C1 segment of cervical spinal cord (tissue), 14 donors: Measurements from ENCODE around the gene RIGI.
"Not testable (repeated sequence)": the region's sequence is repeated elsewhere in the genome, so short reads cannot be mapped to it uniquely, and the experiment has no call there.

Experiments
- DNase-seq, 14 donors: peaks; one replicate each; lab custom pipeline; 2025; lab: John Stamatoyannopoulos, UW

The RIGI gene

DNA sequence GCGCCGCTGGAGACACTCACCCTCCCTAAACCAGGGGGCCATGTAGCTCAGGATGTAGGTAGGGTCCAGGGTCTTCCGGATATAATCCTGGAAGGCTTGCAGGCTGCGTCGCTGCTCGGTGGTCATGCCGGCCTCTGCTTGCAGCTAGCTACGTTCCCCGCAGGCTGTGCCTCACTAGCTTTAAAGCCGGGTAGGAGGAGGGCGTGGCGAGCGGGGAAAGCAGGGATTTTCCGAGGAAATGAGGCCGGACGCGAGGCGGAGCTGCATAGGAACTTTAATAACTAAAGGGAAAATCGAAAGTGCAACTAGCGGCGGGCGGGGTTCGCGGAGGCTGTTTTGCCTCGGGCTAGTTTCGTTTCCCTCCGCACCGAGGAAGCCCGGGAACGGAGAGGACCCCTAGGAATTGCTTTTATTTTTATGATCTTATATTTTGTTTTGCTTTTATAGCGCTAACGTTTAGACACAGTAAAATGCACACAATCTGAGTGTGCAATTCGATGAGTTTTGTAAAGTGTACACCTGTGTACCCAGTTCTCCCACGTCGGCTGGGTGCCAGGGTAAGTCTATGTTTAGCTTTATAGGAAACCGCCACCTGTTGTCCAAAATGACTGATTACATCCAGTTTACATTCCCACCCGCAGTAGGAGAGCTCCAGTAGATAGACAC lies at the start of gene RIGI:
Gene RIGI (minus strand): TSS at position 156 of the 666 bp plus-strand sequence. CDS start 30 bp downstream, at position 126.
- DNase-seq: peak in 13 of 14 donors; percentile 24 to 86 (median 72)

GRCh38 chr9:32574858-32575257 lies 48.9 kb upstream of the RIGI start:
- DNase-seq: no peak

- no peak for DNase-seq
Measured at GRCh38 chr9:32573821-32574220, 47.8 kb upstream of the RIGI start.

DNA sequence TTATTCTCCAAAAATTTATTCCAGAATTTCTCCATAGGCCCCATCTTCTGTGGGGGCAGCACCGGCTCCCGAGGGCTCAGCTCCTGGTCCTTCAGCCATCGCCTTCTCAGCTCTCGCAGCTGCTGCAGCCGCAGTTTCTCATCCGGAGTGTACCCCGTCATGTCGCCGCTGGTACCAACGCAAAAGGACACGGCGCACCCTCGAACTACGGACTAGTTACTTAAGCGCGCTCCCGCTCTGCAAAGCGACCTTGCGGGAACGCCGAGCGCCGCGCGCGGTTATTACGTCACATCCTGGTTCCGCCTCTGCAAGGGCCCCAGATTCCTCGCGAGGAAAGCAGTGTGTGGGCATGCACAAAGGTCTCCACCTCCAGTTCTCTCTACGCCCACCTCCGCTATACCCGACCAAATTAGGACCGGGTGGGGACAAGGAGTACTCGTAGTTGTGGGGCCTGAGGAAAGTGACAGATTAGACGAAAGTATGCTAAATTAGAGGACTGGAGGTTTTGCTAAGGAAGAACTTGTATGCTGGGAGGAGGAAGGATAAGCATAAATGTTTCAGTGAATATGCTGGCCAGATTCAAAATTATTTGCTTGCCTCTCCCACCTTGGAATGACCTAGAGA lies 47.0 kb upstream of the RIGI start, which contains the start of gene NDUFB6:
Gene NDUFB6 (minus strand): TSS at position 260 of the 624 bp plus-strand sequence. CDS start 99 bp downstream, at position 161.
- peak; percentile 42 to 92 (median 86) for DNase-seq

- DNase-seq: peak in 9 of 14 donors; percentile 5 to 52 (median 19)
Measured at GRCh38 chr9:32571969-32572899, 46.2 kb upstream of the RIGI start.

- DNase-seq: no peak
Measured at GRCh38 chr9:32570262-32570661, 44.3 kb upstream of the RIGI start.

GRCh38 chr9:32566770-32567169 lies 40.8 kb upstream of the RIGI start:
- no peak for DNase-seq

GRCh38 chr9:32565967-32566366 lies 40.0 kb upstream of the RIGI start:
- DNase-seq: no peak

DNA sequence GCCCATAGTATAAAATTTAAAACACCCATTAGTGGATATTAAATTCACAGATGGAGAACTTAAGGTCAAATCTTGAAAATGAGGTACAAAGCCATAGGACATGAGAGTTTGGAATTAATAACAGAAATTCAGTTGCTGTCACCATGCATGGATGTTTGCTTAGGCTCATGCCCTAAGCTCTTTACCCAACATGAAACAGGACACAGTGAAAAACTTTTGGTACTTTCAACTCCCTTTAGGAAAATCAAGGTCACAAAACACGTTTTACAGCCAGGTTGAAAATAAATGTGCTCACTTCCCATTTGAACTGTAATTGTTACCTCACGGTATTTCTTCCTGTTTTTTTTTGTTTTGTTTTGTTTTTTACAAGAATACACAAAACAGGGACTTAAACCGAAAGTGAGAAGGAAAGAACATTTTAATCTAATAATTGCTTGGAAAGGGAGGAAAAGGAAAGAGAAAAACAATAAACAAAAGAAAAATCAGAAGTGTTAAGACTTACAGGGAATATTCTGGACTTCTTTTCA lies 32.5 kb upstream of the RIGI start:
- no peak for DNase-seq

GRCh38 chr9:32554591-32554990 lies 28.6 kb upstream of the RIGI start:
- DNase-seq: no peak

DNA sequence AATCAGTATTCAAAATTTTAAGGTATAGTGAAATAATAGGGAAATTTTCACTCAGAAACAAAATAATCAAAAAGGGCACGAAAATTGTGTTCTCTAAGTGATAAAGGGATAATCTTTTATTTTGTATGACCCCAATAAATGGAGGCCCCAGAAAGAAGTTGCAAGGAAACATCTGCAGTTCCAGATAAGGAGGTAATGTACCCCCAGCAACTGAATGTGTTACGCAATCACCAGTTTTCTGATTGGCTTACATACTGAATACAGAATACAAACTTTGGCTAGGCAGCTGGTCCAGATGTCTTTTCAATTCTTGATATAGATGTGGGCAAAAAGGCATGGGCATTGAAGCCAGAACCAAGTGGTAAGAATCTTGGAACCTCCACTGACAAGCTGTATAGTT lies 28.1 kb upstream of the RIGI start:
- no peak for DNase-seq

GRCh38 chr9:32552172-32552872 lies 26.3 kb upstream of the RIGI start, which contains the start of the genes SMIM27 and TOPORS:
Gene SMIM27, plus strand, starts transcription at chr9:32552327. Its CDS starts 108 bp downstream, at chr9:32552435.
Gene TOPORS, minus strand, starts transcription at chr9:32552586. Its CDS starts 150 bp downstream, at chr9:32552436.
- DNase-seq: peak; percentile 51 to 97 (median 91)

DNA sequence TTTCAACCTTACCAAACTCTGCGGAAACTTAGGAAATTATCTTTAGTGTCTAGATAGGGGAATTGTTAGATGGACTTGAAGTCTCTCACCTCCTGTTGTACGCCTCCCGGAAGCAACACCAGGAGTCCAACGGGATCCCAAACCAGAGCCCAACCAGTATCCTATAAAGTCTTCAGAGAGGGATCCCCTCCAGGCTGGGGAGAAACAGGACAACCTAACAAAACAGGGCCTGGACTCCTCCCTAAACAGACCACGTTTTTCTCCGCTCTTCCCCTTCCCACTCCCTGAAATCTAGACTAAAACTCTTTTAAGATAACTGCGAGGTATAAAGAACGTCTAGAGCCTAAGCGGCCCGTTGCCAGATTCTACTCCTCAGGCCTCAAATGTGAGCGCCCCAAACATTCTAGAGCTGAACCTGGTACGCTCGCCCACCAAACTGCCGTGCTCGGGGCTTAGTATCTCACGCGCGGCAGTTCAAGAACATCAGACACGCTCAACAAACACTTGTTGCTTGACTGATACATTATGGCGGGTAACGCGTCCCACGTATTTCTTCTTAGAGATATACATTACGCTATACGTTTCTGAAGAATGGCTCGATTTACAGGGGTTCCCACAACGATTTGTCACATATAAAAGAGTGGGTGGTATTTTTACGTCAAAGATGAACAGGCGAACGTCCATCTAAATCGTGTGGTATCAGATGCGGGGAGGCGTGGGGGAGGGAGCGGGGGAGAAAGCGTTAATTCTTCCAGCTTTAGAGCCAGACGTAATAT lies 25.5 kb upstream of the RIGI start:
- DNase-seq: peak in 9 of 14 donors; percentile 31 to 83 (median 60)

DNA sequence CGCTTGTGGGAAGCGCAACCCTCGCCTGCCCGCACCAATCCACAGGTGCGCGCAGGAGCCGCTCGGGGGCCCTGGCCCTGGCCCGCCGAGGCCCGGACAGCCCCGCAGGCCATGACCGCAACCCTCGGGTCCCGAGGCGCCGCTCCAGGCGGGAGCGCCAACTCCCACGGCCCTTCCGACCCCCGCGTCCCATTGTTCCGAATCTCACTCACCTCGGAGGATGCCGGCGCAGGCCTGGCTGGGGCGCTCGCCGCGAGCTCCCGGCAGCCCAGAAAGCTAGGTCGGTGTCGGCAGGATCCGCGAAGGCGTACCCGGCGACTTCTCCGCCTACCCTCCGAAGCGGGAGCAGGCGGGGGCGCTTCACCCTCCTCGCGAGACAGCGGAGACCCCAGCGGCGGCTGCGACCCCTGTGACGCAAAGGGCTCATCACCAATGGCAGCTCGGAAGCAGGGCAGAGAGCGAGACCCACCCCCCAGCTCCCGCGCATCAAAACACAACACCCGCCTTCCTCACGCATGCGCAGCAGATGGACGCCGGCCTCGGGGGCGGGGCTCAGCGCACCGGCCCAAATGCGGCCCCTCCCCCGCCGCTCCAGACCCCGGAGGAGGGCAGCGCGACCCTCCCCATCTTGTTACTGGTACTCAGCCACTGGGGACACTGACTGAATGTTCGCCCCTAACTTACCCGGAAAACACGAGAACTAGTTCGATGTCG lies 24.7 kb upstream of the RIGI start:
- peak; percentile 50 to 96 (median 90) for DNase-seq

DNA sequence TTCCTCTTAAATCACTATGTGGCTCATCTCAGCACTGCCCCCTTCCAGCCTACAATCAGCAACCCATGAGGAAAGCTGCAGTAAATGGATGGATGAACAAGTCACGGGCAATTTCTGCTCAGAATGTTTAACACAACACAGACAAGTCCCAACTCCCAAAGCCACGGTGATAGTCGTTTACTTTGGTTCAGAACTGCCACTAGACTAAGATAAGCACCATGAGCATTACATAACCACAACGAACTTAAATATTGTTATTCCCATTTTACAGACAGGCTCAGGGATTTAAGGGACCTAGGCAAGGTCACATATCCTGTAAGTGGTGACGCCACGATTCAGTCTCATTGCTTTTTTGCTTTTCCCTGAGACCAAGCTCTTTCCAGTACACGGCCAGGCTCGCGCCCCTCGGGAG lies 24.2 kb upstream of the RIGI start:
- peak in 3 of 14 donors; percentile 7 to 40 (median 19) for DNase-seq

DNA sequence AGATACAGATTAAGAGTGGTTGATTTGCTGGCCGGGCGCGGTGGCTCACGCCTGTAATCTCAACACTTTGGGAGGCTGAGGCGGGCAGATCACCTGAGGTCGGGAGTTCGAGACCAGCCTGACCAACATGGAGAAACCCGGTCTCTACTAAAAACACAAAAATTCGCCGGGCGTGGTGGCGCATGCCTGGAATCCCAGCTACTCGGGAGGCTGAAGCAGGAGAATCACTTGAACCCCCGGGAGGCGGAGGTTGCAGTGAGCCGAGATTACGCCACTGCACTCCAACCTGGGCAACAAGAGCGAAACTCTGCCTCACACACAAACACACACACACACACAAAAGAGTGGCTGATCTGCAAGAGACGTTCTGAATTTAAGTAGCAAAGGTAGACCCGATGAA lies 22.2 kb upstream of the RIGI start:
- DNase-seq: not testable (repeated sequence)

- no peak for DNase-seq
Measured at GRCh38 chr9:32545884-32546283, 19.9 kb upstream of the RIGI start.

GRCh38 chr9:32543047-32543446 lies 17.1 kb upstream of the RIGI start:
- DNase-seq: no peak

GRCh38 chr9:32533816-32534215 lies 7.8 kb upstream of the RIGI start:
- DNase-seq: no peak
